Loucy (cell line): Measurements from ENCODE around the gene RGS16.

Source experiments
- H2AFZ ChIP-seq: fragments of 200-600 bp; sonication (generic); 2 replicates; pipeline ENCODE4 v1.6.0; 2016; ENCODE audit warnings: antibody characterized with exemption, mild to moderate bottlenecking, low read length, moderate library complexity
- H3F3A ChIP-seq: fragments of 200-600 bp; 2 replicates; pipeline ENCODE4 v1.6.0; 2016; ENCODE audit warnings: antibody characterized with exemption, low read depth, mild to moderate bottlenecking
- H3K27me3 ChIP-seq: fragments of 200-600 bp; sonication (generic); 2 replicates; pipeline ENCODE4 v1.6.1; 2014; ENCODE audit warnings: low read length, mild to moderate bottlenecking; ENCODE audit not compliant: insufficient read depth, poor library complexity, severe bottlenecking
- H3K36me3 ChIP-seq: fragments of 200-600 bp; sonication (generic); 2 replicates; pipeline ENCODE4 v1.6.1; 2016; ENCODE audit warnings: low read length; ENCODE audit not compliant: insufficient read depth
- H3K4me1 ChIP-seq: fragments of 200-600 bp; sonication (generic); 2 replicates; pipeline ENCODE4 v1.5.1; 2014; ENCODE audit warnings: low read length, mild to moderate bottlenecking; ENCODE audit not compliant: insufficient read depth, poor library complexity, severe bottlenecking
- H3K4me2 ChIP-seq: fragments of 200-600 bp; sonication (generic); 2 replicates; pipeline ENCODE4 v1.6.0; 2014; ENCODE audit warnings: antibody characterized with exemption, low read length, low read depth, mild to moderate bottlenecking; ENCODE audit not compliant: poor library complexity, severe bottlenecking
- H3K4me3 ChIP-seq: fragments of 200-600 bp; sonication (generic); 2 replicates; pipeline ENCODE4 v1.5.1; 2014; ENCODE audit warnings: low read length, mild to moderate bottlenecking, mixed read lengths; ENCODE audit not compliant: poor library complexity, severe bottlenecking
- H3K79me2 ChIP-seq: fragments of 200-600 bp; sonication (generic); 2 replicates; pipeline ENCODE4 v1.6.1; 2014; ENCODE audit warnings: low read length; ENCODE audit not compliant: insufficient read depth
- H3K9ac ChIP-seq: fragments of 200-600 bp; sonication (generic); 2 replicates; pipeline ENCODE4 v1.6.0; 2014; ENCODE audit warnings: mild to moderate bottlenecking, low read depth, low read length, moderate library complexity; ENCODE audit not compliant: poor library complexity, severe bottlenecking
- H3K9me2 ChIP-seq: fragments of 200-600 bp; sonication (generic); replicated peaks from 2 replicates; pipeline ENCODE4 v1.6.1; 2016; ENCODE audit warnings: low read depth, low read length, mixed read lengths
- H3K9me3 ChIP-seq: fragments of 200-600 bp; sonication (generic); 2 replicates; pipeline ENCODE4 v1.6.1; 2014; ENCODE audit warnings: mild to moderate bottlenecking, antibody characterized with exemption, low read length, low read depth; ENCODE audit not compliant: insufficient read depth
- H4K20me1 ChIP-seq: fragments of 200-600 bp; sonication (generic); 2 replicates; pipeline ENCODE4 v1.6.0; 2014; ENCODE audit warnings: antibody characterized with exemption, low read length, mild to moderate bottlenecking; ENCODE audit not compliant: insufficient read depth, poor library complexity, severe bottlenecking
- CTCF ChIP-seq: fragments of 200-600 bp; sonication (generic); conservative IDR thresholded peaks from 2 replicates; pipeline ENCODE4 v1.5.1; 2014; ENCODE audit warnings: mild to moderate bottlenecking, antibody characterized with exemption, low read length
- EZH2phosphoT487 ChIP-seq: fragments of 200-600 bp; IDR thresholded peaks from 2 replicates; pipeline ENCODE4 v1.6.1; 2018; ENCODE audit warnings: antibody characterized with exemption, mild to moderate bottlenecking, moderate library complexity, borderline replicate concordance

RGS16 gene

DNA sequence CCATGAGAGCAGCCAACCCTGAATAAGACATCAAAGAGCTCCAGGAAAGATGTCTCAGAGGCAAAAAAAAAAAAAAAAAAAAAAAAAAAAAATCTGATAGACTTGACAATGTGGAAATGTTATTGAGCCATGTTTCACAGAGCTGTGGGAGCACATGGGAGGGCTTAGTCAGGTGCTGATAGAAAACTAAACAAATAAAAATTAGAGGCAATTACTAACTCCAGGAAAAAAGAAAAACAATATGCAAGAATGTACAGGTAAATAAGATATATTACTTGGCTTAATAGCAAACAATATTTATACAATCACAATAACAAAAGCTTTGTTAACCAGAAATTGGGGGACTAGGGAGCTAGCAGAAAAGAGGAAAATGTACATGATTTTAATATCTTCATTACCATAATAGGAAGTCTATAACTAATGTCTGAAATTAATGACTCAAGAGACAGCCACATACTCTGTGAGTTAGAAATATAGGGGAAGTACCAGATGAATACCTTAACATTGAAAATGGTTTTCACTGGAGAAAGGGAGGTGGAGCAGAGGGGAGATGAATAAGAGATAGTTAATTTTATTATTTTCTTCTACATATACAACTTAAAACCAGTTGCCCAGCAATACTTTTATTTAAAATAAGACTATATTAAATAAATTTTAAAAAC lies 16.9 kb upstream of the RGS16 start:
- Histone ChIP-seq H3K9me3 (no peaks in the 10 kb centered on the region), H4K20me1 (no peaks in the 10 kb centered on the region), H3K27me3 (no peaks in the 10 kb centered on the region), H3F3A (peaks cover 3% of the 10 kb centered on the region; the same call in 1 of the 2 replicates), H3K4me1 (peaks cover 37% of the 10 kb centered on the region), H3K4me2 (no peak overlapping the region), H3K79me2 (no peaks in the 10 kb centered on the region), H3K9me2 (no peaks in the 10 kb centered on the region), H3K9ac (no peak overlapping the region), H3K4me3 (no peak overlapping the region), H3K36me3 (no peaks in the 10 kb centered on the region), H2AFZ (no peak overlapping the region)
- TF ChIP-seq CTCF (no peak), EZH2phosphoT487 (no peak)

DNA sequence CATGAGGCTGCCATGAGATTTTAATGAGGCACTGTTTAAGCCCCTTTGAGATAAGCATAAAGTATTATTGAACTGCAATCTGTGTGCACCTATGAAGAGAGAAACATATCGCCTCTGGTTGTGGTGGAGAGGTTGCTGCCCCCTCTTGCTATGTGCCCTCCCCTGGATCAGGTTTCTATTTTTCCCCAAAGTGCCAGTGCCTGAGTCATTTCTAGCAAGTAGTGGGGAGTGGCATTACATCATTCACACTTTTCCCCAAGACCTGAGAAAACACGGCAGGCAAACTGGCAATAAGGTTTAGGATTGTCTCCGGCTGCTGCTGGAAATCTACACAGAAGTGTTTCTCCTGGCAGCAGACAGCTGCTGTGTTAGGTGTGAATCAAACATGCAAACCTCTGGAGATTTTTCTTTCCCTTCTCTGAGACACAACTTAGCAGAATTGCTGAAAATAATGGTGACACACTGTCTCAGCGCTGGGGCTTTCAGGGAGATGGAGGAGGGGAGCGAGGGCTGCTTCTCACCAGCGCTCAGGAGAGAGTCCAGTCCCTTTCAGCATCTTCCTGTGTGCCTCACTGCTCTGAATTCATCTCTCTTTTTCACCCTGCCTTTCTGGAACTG lies 13.7 kb upstream of the RGS16 start:
- Histone ChIP-seq H3K4me1 (peaks cover 38% of the 10 kb centered on the region), H3K27me3 (no peaks in the 10 kb centered on the region), H2AFZ (no peak overlapping the region), H4K20me1 (no peaks in the 10 kb centered on the region), H3K4me2 (no peak overlapping the region), H3K4me3 (no peak overlapping the region), H3F3A (peaks cover 7% of the 10 kb centered on the region; the same call in 1 of the 2 replicates), H3K9me2 (no peaks in the 10 kb centered on the region), H3K79me2 (no peaks in the 10 kb centered on the region), H3K9me3 (no peaks in the 10 kb centered on the region), H3K36me3 (no peaks in the 10 kb centered on the region), H3K9ac (no peak overlapping the region)
- TF ChIP-seq EZH2phosphoT487 (no peak), CTCF (no peak)

GRCh38 chr1:182617014-182617429 lies 12.8 kb upstream of the RGS16 start:
- Histone ChIP-seq H4K20me1 (no peaks in the 10 kb centered on the region), H3K4me1 (peaks cover 40% of the 10 kb centered on the region), H3K4me3 (no peak overlapping the region), H3K79me2 (no peaks in the 10 kb centered on the region), H3K9ac (peak overlapping the region; percentile 88), H2AFZ (no peak overlapping the region), H3K4me2 (peak overlapping the region; percentile 88), H3K9me2 (no peaks in the 10 kb centered on the region), H3K27me3 (no peaks in the 10 kb centered on the region), H3F3A (peaks cover 7% of the 10 kb centered on the region; the same call in 1 of the 2 replicates), H3K9me3 (no peaks in the 10 kb centered on the region), H3K36me3 (no peaks in the 10 kb centered on the region)
- no peak for TF ChIP-seq EZH2phosphoT487
- TF ChIP-seq CTCF, result no peak
